Effector CD4-positive, alpha-beta T cell (primary cell): ENCODE measurements around the gene SLC25A3.
A peak's percentile ranks its signal among the peaks of the same experiment; 100 is the strongest.
"Not testable (repeated sequence)": the region's sequence is repeated elsewhere in the genome, so short reads cannot be mapped to it uniquely, and the experiment has no call there.

Experiments
- DNase-seq: peaks from one replicate; pipeline ENCODE4 v3.0.0-alpha.2; 2020

The SLC25A3 gene

GRCh38 chr12:98595243-98595988 is 1.9 kb downstream of the SLC25A3 start:
- DNase-seq: no peak

- DNase-seq: not testable (repeated sequence)
Measured at GRCh38 chr12:98597313-98597712, 3.8 kb downstream of the SLC25A3 start.

- no peak for DNase-seq
Measured at GRCh38 chr12:98601924-98602323, 8.4 kb downstream of the SLC25A3 start.

- DNase-seq: no peak
Measured at GRCh38 chr12:98606359-98606988, 13.0 kb downstream of the SLC25A3 start.

- no peak for DNase-seq
Measured at GRCh38 chr12:98610596-98610995, 17.1 kb downstream of the SLC25A3 start.

GRCh38 chr12:98612696-98613334 is 19.3 kb downstream of the SLC25A3 start:
- no peak for DNase-seq

GRCh38 chr12:98618952-98619351 is 25.5 kb downstream of the SLC25A3 start:
- no peak for DNase-seq

- no peak for DNase-seq
Measured at GRCh38 chr12:98635657-98636323, 42.3 kb downstream of the SLC25A3 start.

- DNase-seq: no peak
Measured at GRCh38 chr12:98637068-98637467, 43.6 kb downstream of the SLC25A3 start.

GRCh38 chr12:98638009-98638408 is 44.5 kb downstream of the SLC25A3 start:
- DNase-seq: no peak

- no peak for DNase-seq
Measured at GRCh38 chr12:98639491-98639890, 46.0 kb downstream of the SLC25A3 start.

- not testable (repeated sequence) for DNase-seq
Measured at GRCh38 chr12:98642801-98643200, 49.3 kb downstream of the SLC25A3 start.

- DNase-seq: no peak
Measured at GRCh38 chr12:98644433-98644711, 50.9 kb downstream of the SLC25A3 start.

GRCh38 chr12:98644712-98645571 is 51.5 kb downstream of the SLC25A3 start, which contains the start of the genes APAF1 and IKBIP:
APAF1 (plus strand) TSS chr12:98645290; CDS start chr12:98648360, 3,070 bp downstream.
IKBIP (minus strand) TSS chr12:98644788; CDS start chr12:98644701, 87 bp downstream.
- DNase-seq: peak; percentile 95

GRCh38 chr12:98645572-98646067 is 52.1 kb downstream of the SLC25A3 start:
- no peak for DNase-seq

GRCh38 chr12:98646294-98647090 is 53.0 kb downstream of the SLC25A3 start:
- DNase-seq: no peak

- no peak for DNase-seq
Measured at GRCh38 chr12:98651328-98651727, 57.8 kb downstream of the SLC25A3 start.

- no peak for DNase-seq
Measured at GRCh38 chr12:98653866-98654493, 60.5 kb downstream of the SLC25A3 start.
